ENCODE measurements around the gene SUCLG2. TPM values are rescaled to one million over a fixed set of nuclear protein-coding genes. Genes with fewer than 3 reads are reported as not detected.

SUCLG2 gene
- total and polyA plus RNA-seq, 3 experiments from 2014 or later: 57.0 to 61.7 (median 59.9) TPM

DNA sequence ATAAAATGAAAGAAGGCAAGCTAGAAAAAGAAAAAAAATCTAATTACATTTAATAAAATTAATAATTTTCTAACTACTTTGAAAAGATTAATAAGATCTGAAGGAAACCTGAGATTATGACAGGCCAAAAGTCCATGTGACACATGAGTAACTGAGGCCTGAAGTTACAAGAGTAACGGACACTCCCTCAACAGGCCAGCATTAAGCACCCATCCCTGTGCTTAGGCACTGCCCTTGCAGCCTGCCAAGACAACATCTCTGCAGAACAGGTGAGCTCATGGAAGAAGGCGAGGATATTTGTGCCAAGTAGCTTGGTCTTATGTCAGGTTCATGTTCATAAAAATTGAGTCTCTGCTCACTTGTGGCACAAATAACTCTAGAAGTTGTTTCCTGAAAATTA lies 31.8 kb downstream of the SUCLG2 start:
- no peaks in the 10 kb centered on the region for H3K4me1 ChIP-seq (ENCODE audit: insufficient read depth, low read length)
- H3K27me3 ChIP-seq (ENCODE audit: insufficient read depth, low read length, poor library complexity, severe bottlenecking): no peaks in the 10 kb centered on the region
- Mint-ChIP-seq H3K9me3 (no peaks in the 10 kb centered on the region), H3K36me3 (peaks cover 12 to 66% (median 15%) of the 10 kb centered on the region in 3 donors), H3K27ac (no peak overlapping the region), H3K4me3 (no peak overlapping the region), H3K27me3 (no peaks in the 10 kb centered on the region), H3K4me1 (peaks cover 42 to 64% (median 55%) of the 10 kb centered on the region in 3 donors)
- peaks cover under 1% of the 10 kb centered on the region for H3K36me3 ChIP-seq (ENCODE audit: insufficient read depth, low read length)
- H3K27ac ChIP-seq (ENCODE audit: low read depth, low read length): no peak overlapping the region
- H3K4me3 ChIP-seq (ENCODE audit: low read length): no peak overlapping the region
- CTCF ChIA-PET: interaction anchor here (1.1 kb wide), 1 partner anchor 19 kb away, joined by 3 read pairs; no protein-coding TSS in a partner anchor
- DNase-seq: no peak
- H3K9me3 ChIP-seq (ENCODE audit: low read length): no peaks in the 10 kb centered on the region
- POLR2A ChIA-PET: no interaction called here

DNA sequence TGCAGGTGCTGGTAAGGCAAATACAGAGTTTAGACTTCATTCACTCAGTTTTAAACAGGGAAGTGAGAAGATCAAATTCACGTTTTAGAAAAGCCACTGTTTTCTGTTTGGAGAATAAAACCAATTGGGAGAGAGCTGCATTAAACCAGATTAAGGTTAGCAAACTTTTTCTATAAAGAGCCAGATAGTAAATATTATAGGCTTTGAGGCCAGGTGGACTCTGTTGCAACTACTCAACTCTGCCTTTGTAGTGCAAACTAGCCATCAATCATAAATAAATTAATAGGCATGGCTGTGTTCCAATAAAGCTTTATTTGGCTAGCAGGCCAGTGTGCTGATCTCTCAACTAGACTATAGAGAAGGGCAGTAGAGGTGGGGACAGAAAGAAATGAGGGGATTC lies 33.5 kb downstream of the SUCLG2 start:
- no peaks in the 10 kb centered on the region for H3K9me3 ChIP-seq (ENCODE audit: low read length)
- H3K4me1 ChIP-seq (ENCODE audit: insufficient read depth, low read length): no peaks in the 10 kb centered on the region
- CTCF ChIA-PET: no interaction called here
- H3K27ac ChIP-seq (ENCODE audit: low read depth, low read length): no peak overlapping the region
- H3K27me3 ChIP-seq (ENCODE audit: insufficient read depth, low read length, poor library complexity, severe bottlenecking): no peaks in the 10 kb centered on the region
- no peaks in the 10 kb centered on the region for H3K27me3 Mint-ChIP-seq
- H3K4me3 ChIP-seq (ENCODE audit: low read length): no peak overlapping the region
- no peak overlapping the region for H3K4me3 Mint-ChIP-seq
- H3K36me3 Mint-ChIP-seq: peaks cover 15 to 72% (median 23%) of the 10 kb centered on the region in 3 donors
- peaks cover 5% of the 10 kb centered on the region for H3K36me3 ChIP-seq (ENCODE audit: insufficient read depth, low read length)
- H3K4me1 Mint-ChIP-seq: peaks cover 39 to 62% (median 53%) of the 10 kb centered on the region in 3 donors
- no peaks in the 10 kb centered on the region for H3K9me3 Mint-ChIP-seq
- H3K27ac Mint-ChIP-seq: peak overlapping the region in 3 of 8 donors; percentile 48 to 82 (median 78)
- no peak for DNase-seq
- POLR2A ChIA-PET: no interaction called here

DNA sequence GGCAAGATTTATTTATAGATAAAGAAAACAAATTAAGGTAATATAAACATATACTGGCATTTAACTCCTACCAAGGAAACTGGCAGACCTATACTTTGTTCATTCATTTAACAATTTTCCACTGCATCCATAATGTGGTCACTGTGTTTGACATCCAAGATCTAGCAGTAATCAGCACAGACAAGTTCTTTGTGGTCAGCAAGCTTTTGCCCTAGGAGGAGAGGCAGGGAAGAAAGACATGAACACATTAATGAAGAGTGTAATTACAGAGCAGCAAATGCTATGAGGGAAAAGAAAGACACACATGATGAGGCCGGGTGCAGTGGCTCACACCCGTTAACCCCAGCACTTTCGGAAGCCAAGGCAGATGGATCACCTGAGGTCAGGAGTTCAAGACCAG lies 34.4 kb downstream of the SUCLG2 start:
- no peaks in the 10 kb centered on the region for H3K4me1 ChIP-seq (ENCODE audit: insufficient read depth, low read length)
- no peaks in the 10 kb centered on the region for H3K9me3 ChIP-seq (ENCODE audit: low read length)
- POLR2A ChIA-PET: no interaction called here
- CTCF ChIA-PET: no interaction called here
- H3K36me3 ChIP-seq (ENCODE audit: insufficient read depth, low read length): peaks cover 5% of the 10 kb centered on the region
- no peak overlapping the region for H3K4me3 ChIP-seq (ENCODE audit: low read length)
- Mint-ChIP-seq H3K4me1 (peaks cover 35 to 62% (median 53%) of the 10 kb centered on the region in 3 donors), H3K27me3 (no peaks in the 10 kb centered on the region), H3K4me3 (no peak overlapping the region), H3K9me3 (no peaks in the 10 kb centered on the region), H3K27ac (peak overlapping the region in 1 of 8 donors; percentile 58), H3K36me3 (peaks cover 11 to 72% (median 28%) of the 10 kb centered on the region in 3 donors)
- no peak for DNase-seq
- no peaks in the 10 kb centered on the region for H3K27me3 ChIP-seq (ENCODE audit: insufficient read depth, low read length, poor library complexity, severe bottlenecking)
- H3K27ac ChIP-seq (ENCODE audit: low read depth, low read length): no peak overlapping the region

GRCh38 chr3:67617518-67617917 lies 36.9 kb downstream of the SUCLG2 start:
- Histone ChIP-seq H3K27ac (ENCODE audit: low read depth, low read length) (no peak overlapping the region), H3K4me3 (ENCODE audit: low read length) (no peak overlapping the region), H3K27me3 (ENCODE audit: insufficient read depth, low read length, poor library complexity, severe bottlenecking) (no peaks in the 10 kb centered on the region), H3K9me3 (ENCODE audit: low read length) (no peaks in the 10 kb centered on the region), H3K4me1 (ENCODE audit: insufficient read depth, low read length) (no peaks in the 10 kb centered on the region), H3K36me3 (ENCODE audit: insufficient read depth, low read length) (peaks cover 5% of the 10 kb centered on the region)
- Mint-ChIP-seq H3K27me3 (no peaks in the 10 kb centered on the region), H3K27ac (no peak overlapping the region), H3K36me3 (peaks cover 17 to 70% (median 21%) of the 10 kb centered on the region in 3 donors), H3K9me3 (no peaks in the 10 kb centered on the region), H3K4me1 (peaks cover 28 to 56% (median 42%) of the 10 kb centered on the region in 3 donors), H3K4me3 (no peak overlapping the region)
- ChIA-PET CTCF (no interaction called here), POLR2A (no interaction called here)
- DNase-seq: no peak

GRCh38 chr3:67616046-67616445 lies 38.4 kb downstream of the SUCLG2 start:
- peak overlapping the region in 3 of 8 donors; percentile 1 to 51 (median 45) for H3K27ac Mint-ChIP-seq
- H3K27me3 Mint-ChIP-seq: no peaks in the 10 kb centered on the region
- peaks cover 19 to 49% (median 41%) of the 10 kb centered on the region in 3 donors for H3K4me1 Mint-ChIP-seq
- POLR2A ChIA-PET: no interaction called here
- Histone ChIP-seq H3K4me3 (ENCODE audit: low read length) (no peak overlapping the region), H3K4me1 (ENCODE audit: insufficient read depth, low read length) (no peaks in the 10 kb centered on the region), H3K9me3 (ENCODE audit: low read length) (no peaks in the 10 kb centered on the region), H3K27me3 (ENCODE audit: insufficient read depth, low read length, poor library complexity, severe bottlenecking) (no peaks in the 10 kb centered on the region), H3K27ac (ENCODE audit: low read depth, low read length) (no peak overlapping the region), H3K36me3 (ENCODE audit: insufficient read depth, low read length) (peaks cover 5% of the 10 kb centered on the region)
- H3K4me3 Mint-ChIP-seq: no peak overlapping the region
- DNase-seq: no peak
- no peaks in the 10 kb centered on the region for H3K9me3 Mint-ChIP-seq
- H3K36me3 Mint-ChIP-seq: peaks cover 17 to 69% (median 23%) of the 10 kb centered on the region in 3 donors
- CTCF ChIA-PET: no interaction called here

DNA sequence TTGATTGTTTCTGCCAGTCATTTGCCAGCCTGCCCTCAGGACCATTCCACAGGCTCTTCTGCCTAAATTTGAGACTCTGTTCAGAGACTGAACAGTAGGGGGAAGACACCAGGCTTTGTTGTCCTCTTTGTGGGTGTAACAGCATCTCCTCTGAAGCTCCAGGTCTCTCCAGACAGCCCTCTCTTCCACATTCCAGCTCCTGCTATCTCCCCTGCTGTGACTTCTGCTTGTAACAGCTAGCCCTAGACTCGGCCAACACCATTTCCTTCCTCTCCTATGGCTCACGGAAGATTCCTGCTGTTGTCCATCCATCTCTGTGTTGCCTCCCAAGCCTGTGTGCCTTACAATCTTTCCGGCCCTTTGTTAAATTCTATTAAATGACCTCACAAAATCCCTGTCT lies 40.2 kb downstream of the SUCLG2 start:
- H3K27ac ChIP-seq (ENCODE audit: low read depth, low read length): no peak overlapping the region
- CTCF ChIA-PET: interaction anchor here (0.8 kb wide), 1 partner anchor 108 kb away, joined by 3 read pairs; no protein-coding TSS in a partner anchor

GRCh38 chr3:67610458-67610857 lies 44.0 kb downstream of the SUCLG2 start:
- H3K9me3 ChIP-seq (ENCODE audit: low read length): no peaks in the 10 kb centered on the region
- DNase-seq: no peak
- peaks cover 18% of the 10 kb centered on the region for H3K36me3 ChIP-seq (ENCODE audit: insufficient read depth, low read length)
- Mint-ChIP-seq H3K4me3 (no peak overlapping the region), H3K36me3 (peaks cover 33 to 74% (median 36%) of the 10 kb centered on the region in 3 donors), H3K27me3 (no peaks in the 10 kb centered on the region), H3K4me1 (peaks cover 7 to 39% (median 22%) of the 10 kb centered on the region in 3 donors), H3K9me3 (no peaks in the 10 kb centered on the region), H3K27ac (no peak overlapping the region)
- no peaks in the 10 kb centered on the region for H3K27me3 ChIP-seq (ENCODE audit: insufficient read depth, low read length, poor library complexity, severe bottlenecking)
- H3K4me1 ChIP-seq (ENCODE audit: insufficient read depth, low read length): peaks cover 7% of the 10 kb centered on the region
- ChIA-PET POLR2A (no interaction called here), CTCF (no interaction called here)
- H3K27ac ChIP-seq (ENCODE audit: low read depth, low read length): no peak overlapping the region
- H3K4me3 ChIP-seq (ENCODE audit: low read length): no peak overlapping the region

More for the DNA sequence above, 40.2 kb downstream of the SUCLG2 start:
- Histone ChIP-seq H3K9me3 (ENCODE audit: low read length) (no peaks in the 10 kb centered on the region), H3K4me3 (ENCODE audit: low read length) (no peak overlapping the region), H3K27me3 (ENCODE audit: insufficient read depth, low read length, poor library complexity, severe bottlenecking) (no peaks in the 10 kb centered on the region), H3K4me1 (ENCODE audit: insufficient read depth, low read length) (no peaks in the 10 kb centered on the region), H3K36me3 (ENCODE audit: insufficient read depth, low read length) (peaks cover 11% of the 10 kb centered on the region)
- POLR2A ChIA-PET: no interaction called here
- Mint-ChIP-seq H3K27me3 (no peaks in the 10 kb centered on the region), H3K36me3 (peaks cover 29 to 74% (median 31%) of the 10 kb centered on the region in 3 donors), H3K9me3 (no peaks in the 10 kb centered on the region), H3K4me3 (no peak overlapping the region), H3K27ac (peak overlapping the region in 1 of 8 donors; percentile 80), H3K4me1 (peaks cover 14 to 46% (median 32%) of the 10 kb centered on the region in 3 donors)
- no peak for DNase-seq

DNA sequence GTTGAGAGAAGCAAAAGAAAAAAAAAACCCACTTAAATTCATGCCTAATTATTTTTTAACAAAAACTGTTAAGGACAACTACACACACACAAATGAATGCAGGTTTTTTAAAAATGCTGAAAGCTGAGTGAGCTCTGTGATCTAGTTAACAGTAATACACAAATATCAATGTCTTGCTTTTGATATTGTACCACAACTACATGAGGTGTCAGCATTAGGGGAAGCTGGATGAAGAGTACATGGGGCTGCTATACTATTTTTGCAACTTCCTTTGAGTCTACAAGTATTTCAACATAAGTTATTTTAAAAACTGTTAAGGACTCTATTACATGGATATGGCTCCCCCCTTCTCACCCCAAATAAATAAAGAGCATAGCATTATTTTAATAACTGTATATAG lies 44.7 kb downstream of the SUCLG2 start:
- Mint-ChIP-seq H3K4me1 (peaks cover 10 to 38% (median 22%) of the 10 kb centered on the region in 3 donors), H3K9me3 (no peaks in the 10 kb centered on the region), H3K4me3 (no peak overlapping the region), H3K36me3 (peaks cover 29 to 75% (median 34%) of the 10 kb centered on the region in 3 donors), H3K27ac (no peak overlapping the region), H3K27me3 (no peaks in the 10 kb centered on the region)
- no peaks in the 10 kb centered on the region for H3K9me3 ChIP-seq (ENCODE audit: low read length)
- no peak overlapping the region for H3K27ac ChIP-seq (ENCODE audit: low read depth, low read length)
- ChIA-PET CTCF (no interaction called here), POLR2A (no interaction called here)
- peaks cover 14% of the 10 kb centered on the region for H3K4me1 ChIP-seq (ENCODE audit: insufficient read depth, low read length)
- H3K27me3 ChIP-seq (ENCODE audit: insufficient read depth, low read length, poor library complexity, severe bottlenecking): no peaks in the 10 kb centered on the region
- no peak overlapping the region for H3K4me3 ChIP-seq (ENCODE audit: low read length)
- H3K36me3 ChIP-seq (ENCODE audit: insufficient read depth, low read length): peaks cover 18% of the 10 kb centered on the region
- no peak for DNase-seq
